ENCODE data around the gene EFNB1.
A peak's percentile ranks its signal among the peaks of the same experiment; 100 is the strongest.
"Not testable (repeated sequence)": the region's sequence is repeated elsewhere in the genome, so short reads cannot be mapped to it uniquely, and the experiment has no call there.

EFNB1 gene

GRCh38 chrX:68828740-68829581 is at the start of gene EFNB1:
Gene EFNB1 (plus strand): TSS chrX:68829021. CDS start chrX:68829777, 756 bp downstream.
- DNase-seq: peak; percentile 84

- not testable (repeated sequence) for DNase-seq
These were observed 47.5 kb upstream of the EFNB1 start for GRCh38 chrX:68781295-68781694.

GRCh38 chrX:68784816-68785215 is 44.0 kb upstream of the EFNB1 start:
- no peak for DNase-seq

GRCh38 chrX:68786581-68786980 is 42.2 kb upstream of the EFNB1 start:
- DNase-seq: not testable (repeated sequence)

- DNase-seq: no peak
These were observed 38.9 kb upstream of the EFNB1 start for GRCh38 chrX:68789966-68790365.

GRCh38 chrX:68792083-68792482 is 36.7 kb upstream of the EFNB1 start:
- no peak for DNase-seq

- no peak for DNase-seq
These were observed 34.4 kb upstream of the EFNB1 start for GRCh38 chrX:68794461-68794860.

- DNase-seq: no peak
These were observed 33.1 kb upstream of the EFNB1 start for GRCh38 chrX:68795741-68796140.

GRCh38 chrX:68798400-68798799 is 30.4 kb upstream of the EFNB1 start:
- DNase-seq: not testable (repeated sequence)

- DNase-seq: no peak
These were observed 27.0 kb upstream of the EFNB1 start for GRCh38 chrX:68801737-68802290.

GRCh38 chrX:68807818-68808217 is 21.0 kb upstream of the EFNB1 start:
- DNase-seq: no peak

- DNase-seq: no peak
These were observed 20.0 kb upstream of the EFNB1 start for GRCh38 chrX:68808686-68809357.

GRCh38 chrX:68820476-68821110 is 8.2 kb upstream of the EFNB1 start:
- DNase-seq: no peak

- no peak for DNase-seq
These were observed 7.2 kb upstream of the EFNB1 start for GRCh38 chrX:68821616-68822015.

GRCh38 chrX:68822641-68823410 is 6.0 kb upstream of the EFNB1 start:
- no peak for DNase-seq

GRCh38 chrX:68823413-68824151 is 5.2 kb upstream of the EFNB1 start:
- no peak for DNase-seq

- no peak for DNase-seq
These were observed 4.7 kb upstream of the EFNB1 start for GRCh38 chrX:68824152-68824433.

GRCh38 chrX:68824565-68825125 is 4.2 kb upstream of the EFNB1 start:
- DNase-seq: no peak

GRCh38 chrX:68826113-68826980 is 2.5 kb upstream of the EFNB1 start:
- DNase-seq: no peak

- no peak for DNase-seq
These were observed 1.6 kb upstream of the EFNB1 start for GRCh38 chrX:68827256-68827655.

Data from activated CD8-positive, alpha-beta memory T cell treated with anti-CD3 and anti-CD28 coated beads, Interleukin-2, amount 50 U/mL, for 48 hours (primary cell).